Endothelial cell of umbilical vein (primary cell): Measurements from ENCODE around the gene ARPC1A.

Experiments
- CTCF ChIP-seq, 2 donors: IDR thresholded peaks; 1 replicate in 1 of 2; 2 replicates in 1 of 2; pipeline ENCODE4 v1.5.1; 2011; ENCODE audit warnings: low read length in 2 of 2, mild to moderate bottlenecking in 2 of 2, moderate library complexity in 2 of 2, control low read depth in 1 of 2, inconsistent platforms in 1 of 2, low read depth in 1 of 2; ENCODE audit not compliant: insufficient read depth in 1 of 2; ENCODE audit errors: extremely low read depth in 1 of 2
- EZH2 ChIP-seq: IDR thresholded peaks from 2 replicates; pipeline ENCODE4 v1.6.1; 2012; ENCODE audit warnings: borderline replicate concordance, low read depth, mild to moderate bottlenecking, moderate library complexity, low read length, inconsistent platforms; ENCODE audit not compliant: severe bottlenecking
- JUN ChIP-seq: IDR thresholded peaks from 2 replicates; pipeline ENCODE4 v1.6.1; 2011; ENCODE audit warnings: borderline replicate concordance, low read depth; ENCODE audit not compliant: insufficient read length, insufficient read depth
- POLR2A ChIP-seq: IDR thresholded peaks from 2 replicates; pipeline ENCODE4 v1.6.1; 2012; ENCODE audit warnings: low read depth, mild to moderate bottlenecking, control low read depth, low read length
- POLR2AphosphoS5 ChIP-seq: IDR thresholded peaks from 2 replicates; pipeline ENCODE4 v1.6.1; 2012; ENCODE audit warnings: low read depth, mild to moderate bottlenecking, control low read depth, low read length, moderate library complexity; ENCODE audit not compliant: insufficient read depth

- no peak for TF ChIP-seq CTCF (IDR thresholded peaks at IDR 0.05; ENCODE audit: extremely low read depth in 1 of 2, insufficient read depth in 1 of 2, low read depth in 1 of 2, low read length in 2 of 2)
- no peak for TF ChIP-seq EZH2
- peak; percentile 87 for TF ChIP-seq POLR2AphosphoS5
- peak; percentile 57 for TF ChIP-seq POLR2A
- no peak for TF ChIP-seq JUN
These were observed 49.5 kb downstream of the ARPC1A start for GRCh38 chr7:99375070-99375807.
